Fibroblast of lung (primary cell): ENCODE data around the gene TPI1. TPM values are rescaled to one million over a fixed set of nuclear protein-coding genes. Genes with fewer than 3 reads are reported as not detected.

ENCODE experiments used
- DNase-seq, 2 donors: peaks; one replicate each; pipeline versions ENCODE4 v3.0.0 to v3.0.0-alpha.2; 2010; ENCODE audit warnings: low read depth in 2 of 2
- H2AFZ ChIP-seq: 2 replicates; pipeline ENCODE4 v1.5.1; 2012; ENCODE audit warnings: low read length, control low read depth, inconsistent platforms
- H3K27ac ChIP-seq: 2 replicates; pipeline ENCODE4 v1.5.1; 2011; ENCODE audit warnings: low read length, control low read depth; ENCODE audit not compliant: insufficient read depth
- H3K27me3 ChIP-seq: 2 replicates; pipeline ENCODE4 v1.5.1; 2011; ENCODE audit warnings: mild to moderate bottlenecking, low read length; ENCODE audit not compliant: control insufficient read depth, insufficient read depth
- H3K36me3 ChIP-seq: 2 replicates; pipeline ENCODE4 v1.5.1; 2011; ENCODE audit warnings: low read length; ENCODE audit not compliant: control insufficient read depth, insufficient read depth
- H3K4me1 ChIP-seq: 2 replicates; pipeline ENCODE4 v1.5.1; 2011; ENCODE audit warnings: low read length; ENCODE audit not compliant: control insufficient read depth, insufficient read depth; ENCODE audit errors: extremely low read depth
- H3K4me2 ChIP-seq: 2 replicates; pipeline ENCODE4 v1.5.1; 2011; ENCODE audit warnings: low read length, control low read depth; ENCODE audit not compliant: insufficient read depth; ENCODE audit errors: extremely low read depth
- H3K4me3 ChIP-seq, 4 experiments: fragments of 200-600 bp in 1 of 4; sonication (generic) in 1 of 4; replicated peaks in 1 of 4; 2 replicates each; pipeline ENCODE4 v1.5.1; 2011 to 2016; ENCODE audit warnings: low read length in 4 of 4, low read depth in 3 of 4, mild to moderate bottlenecking in 3 of 4, control low read depth in 2 of 4, inconsistent platforms in 1 of 4, mixed read lengths in 1 of 4; ENCODE audit not compliant: insufficient read depth in 1 of 4; ENCODE audit errors: control extremely low read depth in 1 of 4
- H3K79me2 ChIP-seq: 2 replicates; pipeline ENCODE4 v1.5.1; 2012; ENCODE audit warnings: mild to moderate bottlenecking, low read length, inconsistent platforms; ENCODE audit not compliant: control insufficient read depth, insufficient read depth
- H3K9ac ChIP-seq: 2 replicates; pipeline ENCODE4 v1.5.1; 2011; ENCODE audit warnings: mild to moderate bottlenecking, low read length, control low read depth; ENCODE audit not compliant: insufficient read depth
- H3K9me3 ChIP-seq: 2 replicates; pipeline ENCODE4 v1.5.1; 2012; ENCODE audit warnings: low read depth, low read length; ENCODE audit not compliant: control insufficient read depth, insufficient read depth
- H4K20me1 ChIP-seq: 2 replicates; pipeline ENCODE4 v1.5.1; 2011; ENCODE audit warnings: low read length; ENCODE audit not compliant: control insufficient read depth, insufficient read depth; ENCODE audit errors: extremely low read depth
- CTCF ChIP-seq, 2 donors: IDR thresholded peaks in 1 of 2; conservative IDR thresholded peaks in 1 of 2; 1 replicate in 1 of 2; 2 replicates in 1 of 2; pipeline ENCODE4 v1.5.1; 2011 to 2012; ENCODE audit warnings: low read length in 2 of 2, control low read depth in 1 of 2, inconsistent platforms in 1 of 2, low read depth in 1 of 2, mild to moderate bottlenecking in 1 of 2
- EZH2 ChIP-seq: IDR thresholded peaks from 2 replicates; pipeline ENCODE4 v1.5.1; 2012; ENCODE audit warnings: low read length, control low read depth, mild to moderate bottlenecking; ENCODE audit errors: missing control alignments
- polyA plus RNA-seq, 2 donors: library from polyadenylated mRNA; depleted of rRNA in 1 of 2; stranded (reverse) in 1 of 2; unstranded in 1 of 2; fragments of >200 nt; gene quantifications; 2 replicates each; pipeline ENCODE4 v1.2.1, GENCODE V29; 2011 to 2012; ENCODE audit warnings: missing spikeins in 1 of 2
- total RNA-seq: library from RNA; depleted of rRNA; stranded (reverse); fragments of >200 nt; gene quantifications from 2 replicates; pipeline ENCODE4 v1.2.1, GENCODE V29; 2014

TPI1 gene
- total and polyA plus RNA-seq, 2 donors (not counting 1 experiment from before 2014, with no cell fraction given) = 934 to 1,654 TPM

DNA sequence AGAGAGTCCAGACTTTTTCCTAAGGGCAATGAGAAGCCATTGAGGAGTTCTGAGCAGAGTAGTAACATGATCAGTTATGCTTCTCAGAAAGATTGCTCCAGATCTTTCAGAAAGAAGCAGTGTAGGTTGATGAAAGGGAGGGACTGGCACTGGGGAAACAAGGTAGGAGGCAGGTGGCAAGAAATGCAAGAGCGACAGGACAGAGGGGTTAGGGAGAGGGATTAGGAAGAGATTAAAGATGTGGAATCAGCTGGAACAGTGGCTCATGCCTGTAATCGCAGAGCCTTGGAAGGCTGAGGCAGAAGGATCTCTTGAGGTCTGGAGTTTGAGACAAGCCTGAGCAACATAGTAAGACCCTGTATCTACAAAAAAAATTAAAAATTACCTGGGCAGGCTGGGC lies 19.7 kb upstream of the TPI1 start:
- Histone ChIP-seq H3K4me2 (no peak overlapping the region), H3K9me3 (no peaks in the 10 kb centered on the region), H2AFZ (no peak overlapping the region), H3K9ac (no peak overlapping the region), H3K4me3 (no peak overlapping the region), H3K27me3 (no peaks in the 10 kb centered on the region), H3K27ac (no peak overlapping the region), H3K4me1 (peaks cover 5% of the 10 kb centered on the region), H4K20me1 (no peaks in the 10 kb centered on the region), H3K36me3 (peaks cover 32% of the 10 kb centered on the region), H3K79me2 (peaks cover 23% of the 10 kb centered on the region)
- TF ChIP-seq EZH2 (no peak), CTCF (conservative IDR thresholded peaks at IDR 0.05 in 1 of 2, IDR thresholded peaks at IDR 0.05 in 1 of 2; ENCODE audit: low read depth in 1 of 2, low read length in 2 of 2) (no peak)
- no peak for DNase-seq

DNA sequence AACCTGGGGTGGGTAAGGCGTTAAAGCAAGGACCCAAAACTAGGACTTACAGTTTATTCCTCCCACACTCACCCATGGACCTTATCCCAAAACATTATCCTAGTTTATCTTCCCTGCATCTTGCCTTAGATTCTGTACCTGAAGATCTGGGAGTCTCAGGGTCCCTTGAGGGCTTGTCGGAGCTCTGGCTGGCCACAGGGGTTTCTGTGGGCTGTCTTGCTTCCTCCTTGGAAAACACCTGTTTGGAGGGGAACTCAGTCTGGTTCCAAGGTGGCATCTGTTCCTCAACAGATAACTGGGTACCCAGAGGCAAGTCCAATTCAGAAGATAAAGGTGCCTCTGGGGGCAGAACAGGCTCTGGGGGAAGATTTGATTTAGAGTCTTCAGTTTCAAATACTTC lies 17.9 kb upstream of the TPI1 start:
- Histone ChIP-seq H3K4me3 (no peak overlapping the region), H3K4me2 (no peak overlapping the region), H3K36me3 (peaks cover 26% of the 10 kb centered on the region), H3K79me2 (peaks cover 39% of the 10 kb centered on the region), H4K20me1 (no peaks in the 10 kb centered on the region), H2AFZ (no peak overlapping the region), H3K27ac (no peak overlapping the region), H3K27me3 (no peaks in the 10 kb centered on the region), H3K4me1 (peaks cover 17% of the 10 kb centered on the region), H3K9me3 (no peaks in the 10 kb centered on the region), H3K9ac (no peak overlapping the region)
- TF ChIP-seq EZH2 (no peak), CTCF (conservative IDR thresholded peaks at IDR 0.05 in 1 of 2, IDR thresholded peaks at IDR 0.05 in 1 of 2; ENCODE audit: low read depth in 1 of 2, low read length in 2 of 2) (no peak)
- no peak for DNase-seq

GRCh38 chr12:6849976-6850560 lies 17.3 kb upstream of the TPI1 start:
- H3K9me3 ChIP-seq = no peaks in the 10 kb centered on the region

More at GRCh38 chr12:6849976-6850560, 17.3 kb upstream of the TPI1 start:
- DNase-seq = no peak
- H3K4me3 ChIP-seq = peak overlapping the region; percentile 53 to 93 (median 76)
- H3K4me1 ChIP-seq = peaks cover 17% of the 10 kb centered on the region
- H4K20me1 ChIP-seq = no peaks in the 10 kb centered on the region
- no peak overlapping the region for H2AFZ ChIP-seq
- no peak overlapping the region for H3K27ac ChIP-seq
- H3K79me2 ChIP-seq = peaks cover 44% of the 10 kb centered on the region
- H3K9ac ChIP-seq = no peak overlapping the region
- peak overlapping the region; percentile 89 for H3K4me2 ChIP-seq
- H3K27me3 ChIP-seq = no peaks in the 10 kb centered on the region
- TF ChIP-seq CTCF (conservative IDR thresholded peaks at IDR 0.05 in 1 of 2, IDR thresholded peaks at IDR 0.05 in 1 of 2; ENCODE audit: low read depth in 1 of 2, low read length in 2 of 2) = no peak
- TF ChIP-seq EZH2 = no peak
- H3K36me3 ChIP-seq = peaks cover 25% of the 10 kb centered on the region
